HG03060 (cell line): Measurements from ENCODE around the gene IER5L.
"Not testable (repeated sequence)": the region's sequence is repeated elsewhere in the genome, so short reads cannot be mapped to it uniquely, and the experiment has no call there.

Experiments used
- ATAC-seq: cut with Tn5 transposase; IDR thresholded peaks from one replicate; pipeline ENCODE4 v1.9.1; 2021; ENCODE audit warnings: low read depth, moderate number of reproducible peaks; ENCODE audit not compliant: unreplicated experiment

Gene IER5L

GRCh38 chr9:129204840-129205239 lies 26.8 kb upstream of the IER5L start:
- ATAC-seq: no peak

GRCh38 chr9:129203556-129203909 lies 25.5 kb upstream of the IER5L start:
- no peak for ATAC-seq

GRCh38 chr9:129202613-129203555 lies 24.8 kb upstream of the IER5L start:
- ATAC-seq: no peak

DNA sequence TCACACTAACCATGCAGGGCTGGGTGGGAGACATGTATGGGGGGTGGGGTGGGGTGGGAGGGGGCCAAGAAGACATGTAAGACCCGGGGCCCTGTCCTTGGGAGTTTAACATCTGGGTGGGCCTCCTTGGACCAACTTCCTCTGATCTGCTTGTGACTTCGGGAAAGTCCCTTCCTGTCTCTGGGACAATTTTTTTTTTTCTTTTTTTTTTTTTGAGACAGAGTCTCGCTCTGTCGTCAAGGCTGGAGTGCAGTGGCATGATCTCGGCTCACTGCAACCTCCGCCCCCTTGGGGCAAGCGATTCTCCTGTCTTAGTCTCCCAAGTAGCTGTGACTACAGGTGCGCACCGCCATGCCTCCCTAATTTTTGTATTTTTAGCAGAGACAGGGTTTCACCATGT lies 23.8 kb upstream of the IER5L start:
- ATAC-seq: no peak

DNA sequence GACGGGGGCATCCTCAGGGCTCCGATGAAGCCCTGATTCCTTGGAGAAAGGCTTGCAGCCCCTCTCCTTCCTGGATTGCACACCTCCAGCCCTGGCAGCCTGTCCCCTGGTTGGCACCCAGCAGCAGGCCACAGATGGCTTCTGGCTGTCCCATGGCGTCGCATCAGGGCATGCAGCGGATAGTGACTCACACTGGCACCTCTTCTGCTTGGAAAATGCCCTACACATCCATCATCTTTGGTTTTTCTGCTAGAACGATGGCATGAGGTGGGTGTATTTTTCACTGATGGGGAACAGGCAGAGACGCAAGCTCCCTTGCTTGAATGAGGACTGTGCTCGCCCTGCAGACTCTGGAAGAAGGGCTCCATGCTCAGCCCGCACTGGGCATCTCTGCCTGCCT lies 23.2 kb upstream of the IER5L start:
- no peak for ATAC-seq

DNA sequence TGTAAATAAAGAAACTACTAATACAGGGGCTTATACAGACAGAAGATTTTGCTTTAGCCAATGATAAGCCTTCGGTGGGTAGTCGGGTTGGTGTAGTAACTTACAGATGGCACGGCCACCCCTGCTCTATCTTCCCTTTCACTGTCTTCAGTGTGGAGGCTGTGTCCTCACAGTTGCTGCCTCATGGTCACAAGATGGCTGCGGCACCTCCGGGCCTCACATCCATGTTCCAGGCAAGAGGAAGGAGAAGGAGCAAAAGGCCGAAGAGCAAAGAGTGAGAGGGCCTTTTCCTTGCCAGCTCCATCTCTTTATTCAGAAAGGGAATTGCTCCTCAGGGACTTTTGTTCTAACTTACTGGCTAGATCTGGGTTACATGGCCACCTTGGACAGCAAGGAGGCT lies 22.2 kb upstream of the IER5L start:
- no peak for ATAC-seq

GRCh38 chr9:129199044-129199435 lies 21.0 kb upstream of the IER5L start:
- no peak for ATAC-seq

DNA sequence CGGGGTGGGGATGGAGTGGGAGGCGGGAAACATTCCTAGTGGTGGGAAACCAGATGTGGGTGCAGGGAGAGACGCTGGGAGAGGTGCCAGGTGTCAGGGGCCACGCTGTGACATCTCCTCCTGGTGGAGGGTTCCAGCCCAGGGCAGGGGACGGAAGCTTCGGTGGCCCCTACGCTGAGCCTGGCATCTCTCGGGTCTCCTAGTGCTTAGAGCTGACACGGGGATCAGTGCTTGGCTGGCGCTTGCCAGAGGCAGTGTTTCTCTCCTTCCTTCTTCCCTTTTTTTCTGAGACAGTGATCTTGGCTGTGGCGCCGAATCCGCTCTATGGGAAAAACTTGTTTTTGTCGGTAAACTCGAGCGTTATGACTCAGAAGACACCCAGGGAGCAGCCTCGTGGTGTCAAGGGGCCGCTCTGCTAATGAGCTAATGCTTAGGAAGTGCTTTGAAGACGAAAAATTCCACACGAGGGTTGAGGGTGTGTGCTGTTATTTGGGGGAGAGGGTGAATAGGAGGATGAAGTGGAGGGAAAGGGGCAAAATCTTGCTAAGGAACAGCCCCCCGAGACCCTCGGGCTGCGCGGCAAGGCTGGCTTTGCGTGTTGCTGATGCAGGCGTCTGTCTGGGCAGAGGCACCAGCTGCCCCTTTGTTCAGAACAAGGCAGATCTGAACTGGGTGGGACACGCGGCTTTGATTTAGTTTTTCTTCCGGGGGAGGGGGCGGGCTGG lies 20.4 kb upstream of the IER5L start:
- no peak for ATAC-seq

DNA sequence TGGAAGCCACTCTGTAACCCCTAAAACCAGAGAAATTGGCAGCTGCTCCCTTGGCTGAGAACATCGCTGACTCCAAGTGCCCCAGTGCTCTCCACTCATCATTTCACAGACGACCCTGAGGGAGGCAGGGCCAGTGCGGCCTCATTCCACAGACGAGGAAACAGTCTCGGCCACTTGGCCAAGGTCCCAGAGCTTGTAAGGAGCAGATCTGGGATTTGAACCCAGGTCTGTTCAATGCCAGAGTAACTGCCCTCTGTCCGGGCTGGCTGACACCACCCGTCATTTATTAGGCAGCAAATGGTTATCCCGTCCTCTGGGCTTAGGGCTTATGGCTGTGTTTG lies 19.9 kb upstream of the IER5L start:
- ATAC-seq: no peak

DNA sequence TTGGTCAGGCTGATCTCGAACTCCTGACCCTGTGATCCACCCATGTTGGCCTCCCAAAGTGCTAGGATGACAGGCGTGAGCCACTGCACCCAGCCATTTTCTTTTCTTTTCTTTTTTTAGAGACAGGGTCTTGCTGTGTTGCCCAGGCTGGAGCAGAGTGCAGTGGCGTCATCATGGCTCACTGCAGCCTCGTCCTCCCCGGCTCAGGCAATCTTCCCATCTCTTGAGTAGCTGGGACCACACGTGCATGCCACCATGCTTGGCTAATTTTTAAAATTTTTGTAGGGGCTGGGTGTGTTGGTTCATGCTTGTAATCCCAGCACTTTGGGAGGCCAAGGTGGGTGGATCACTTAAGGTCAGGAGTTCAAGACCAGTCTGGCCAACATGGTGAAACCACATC lies 19.0 kb upstream of the IER5L start:
- ATAC-seq: not testable (repeated sequence)

DNA sequence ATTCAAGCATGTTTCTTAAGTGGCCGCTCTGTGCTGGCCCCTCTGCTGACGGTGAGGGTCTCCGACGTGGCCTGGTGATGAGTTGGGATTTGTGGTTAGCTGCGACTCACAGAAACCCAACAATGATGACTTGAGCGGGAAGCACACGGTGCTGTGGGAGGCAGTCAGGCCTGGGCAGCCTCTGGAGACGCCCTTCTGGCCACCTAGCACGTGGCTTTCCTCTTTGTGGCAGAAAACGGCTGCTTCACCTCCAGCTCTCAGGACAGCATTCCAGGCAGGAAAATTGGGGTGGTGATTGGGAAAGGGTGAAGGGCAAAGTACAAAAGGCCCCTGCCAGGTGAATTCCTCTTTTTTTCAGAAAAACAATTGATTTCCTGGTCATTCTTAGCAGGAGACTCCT lies 17.5 kb upstream of the IER5L start:
- no peak for ATAC-seq

GRCh38 chr9:129194221-129194620 lies 16.2 kb upstream of the IER5L start:
- ATAC-seq: no peak

GRCh38 chr9:129193655-129194054 lies 15.6 kb upstream of the IER5L start:
- no peak for ATAC-seq

DNA sequence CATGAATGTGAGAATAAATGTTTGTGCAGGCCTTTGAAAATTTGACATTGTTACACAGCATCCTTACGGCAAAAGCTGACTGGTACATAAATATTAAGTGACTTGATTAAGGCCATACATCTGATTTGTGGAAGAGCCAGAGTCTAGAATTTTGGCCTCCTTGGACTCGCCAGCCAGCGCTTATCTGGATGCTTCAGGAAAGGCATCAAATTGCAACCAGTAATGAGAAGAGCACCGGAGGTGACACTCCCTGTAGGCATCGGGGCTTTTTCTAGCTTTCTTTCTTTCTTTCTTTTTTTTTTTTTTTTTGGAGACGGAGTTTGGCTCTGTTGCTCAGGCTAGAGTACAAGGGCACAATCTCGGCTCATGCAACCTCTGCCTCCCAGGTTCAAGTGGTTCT lies 13.2 kb upstream of the IER5L start:
- no peak for ATAC-seq

DNA sequence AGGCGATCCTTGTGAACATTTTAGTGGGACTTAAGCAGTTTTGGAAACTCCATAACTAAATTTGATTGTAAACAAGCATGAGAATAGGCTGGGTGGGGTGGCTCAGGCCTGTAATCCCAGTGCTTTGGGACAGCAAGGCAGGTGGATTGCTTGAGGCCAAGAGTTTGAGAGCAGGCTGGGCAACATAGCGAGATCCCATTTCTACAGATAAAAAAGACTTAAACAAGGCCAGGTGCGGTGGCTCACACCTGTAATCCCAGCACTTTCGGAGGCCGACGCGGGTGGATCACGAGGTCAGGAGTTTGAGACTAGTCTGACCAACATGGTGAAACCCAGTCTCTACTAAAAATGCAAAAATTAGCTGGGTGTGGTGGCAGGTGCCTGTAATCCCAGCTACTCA lies 11.9 kb upstream of the IER5L start:
- not testable (repeated sequence) for ATAC-seq

GRCh38 chr9:129187042-129187441 lies 9.0 kb upstream of the IER5L start:
- ATAC-seq: no peak

- ATAC-seq: no peak
Measured at GRCh38 chr9:129185991-129186390, 7.9 kb upstream of the IER5L start.

DNA sequence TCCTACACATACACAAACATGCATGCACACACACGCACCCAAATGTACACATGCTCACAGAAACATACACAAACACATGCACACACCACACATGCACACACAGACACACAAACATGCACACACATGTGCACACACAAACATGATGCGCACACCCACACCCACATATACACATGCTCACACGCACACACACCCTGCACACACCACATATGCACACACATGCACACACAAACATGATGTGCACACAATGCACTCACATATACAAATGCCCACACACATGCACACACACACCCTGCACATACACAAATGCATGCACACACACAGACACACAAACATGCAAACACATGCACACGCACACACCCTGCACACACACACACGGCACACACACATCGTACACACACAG lies 7.3 kb upstream of the IER5L start:
- no peak for ATAC-seq

- ATAC-seq: no peak
Measured at GRCh38 chr9:129184596-129185122, 6.6 kb upstream of the IER5L start.

DNA sequence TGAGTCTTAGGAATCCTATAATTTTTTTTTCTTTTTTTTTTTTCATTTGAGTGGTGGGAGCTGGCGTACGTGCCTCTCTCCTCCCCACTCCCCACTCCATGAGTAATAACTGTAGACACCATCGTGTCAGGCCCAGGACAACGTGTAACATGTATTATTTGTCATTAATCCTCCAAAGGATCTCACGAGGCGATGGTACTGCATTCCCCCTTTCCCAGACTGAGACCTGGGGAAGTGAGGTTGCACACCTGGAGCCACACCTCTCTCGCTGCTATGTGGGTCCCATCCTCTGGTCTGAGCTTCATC lies 6.1 kb upstream of the IER5L start:
- ATAC-seq: no peak

DNA sequence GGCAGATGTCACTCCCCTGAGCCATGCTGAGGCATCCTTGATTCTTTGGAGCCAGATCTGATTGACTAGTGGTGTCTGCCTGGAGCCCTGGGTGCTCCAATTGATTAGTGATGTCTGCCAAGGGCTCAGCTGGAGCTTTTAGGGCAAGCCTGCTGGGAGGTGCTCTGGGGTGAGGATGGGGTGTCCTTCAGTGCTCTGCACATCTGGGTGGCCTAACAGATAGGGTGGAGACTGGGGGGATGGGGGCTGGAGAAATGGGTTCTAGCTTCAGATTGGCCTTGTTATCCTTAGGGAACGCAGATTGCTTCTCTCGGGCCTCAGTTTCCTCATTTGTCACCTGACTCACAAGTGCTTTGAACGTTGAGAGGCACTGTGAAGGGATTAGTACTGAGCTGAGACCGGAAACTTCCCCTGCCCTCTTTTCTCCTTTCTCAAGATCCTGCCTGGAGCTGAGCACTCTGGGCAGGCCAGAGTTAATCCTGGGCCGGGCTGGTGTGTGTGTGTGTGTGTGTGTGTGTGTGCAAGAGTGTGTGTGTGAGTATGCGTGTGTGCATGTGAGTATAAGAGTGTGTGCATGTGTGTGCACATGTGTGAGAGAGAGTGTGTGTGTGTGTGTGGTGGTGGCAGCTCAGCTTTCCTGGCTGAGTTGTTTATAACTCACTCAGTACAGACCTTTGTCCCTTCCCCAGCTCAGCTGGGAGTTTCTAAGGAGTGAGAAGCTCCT lies 5.6 kb upstream of the IER5L start:
- no peak for ATAC-seq
